Measurements from ENCODE around the gene WDR89. TPM values are rescaled to one million over a fixed set of nuclear protein-coding genes. Genes with fewer than 3 reads are reported as not detected.
"Not testable (repeated sequence)": the region's sequence is repeated elsewhere in the genome, so short reads cannot be mapped to it uniquely, and the experiment has no call there.

WDR89 gene
- 12.8 and 14.8 TPM in 2 replicates for total RNA-seq
- polyA plus RNA-seq (2012) = 3.9 TPM

- peak; percentile 100 for DNase-seq (ENCODE audit: low read depth)
These were observed at the start of gene WDR89 for GRCh38 chr14:63641473-63642228. Gene WDR89 (minus strand): TSS chr14:63641871. CDS start chr14:63599942, 41,929 bp downstream.

GRCh38 chr14:63689132-63689531 is 47.5 kb upstream of the WDR89 start:
- no peak for DNase-seq (ENCODE audit: low read depth)

- no peak for DNase-seq (ENCODE audit: low read depth)
These were observed 45.3 kb upstream of the WDR89 start for GRCh38 chr14:63686926-63687325.

DNA sequence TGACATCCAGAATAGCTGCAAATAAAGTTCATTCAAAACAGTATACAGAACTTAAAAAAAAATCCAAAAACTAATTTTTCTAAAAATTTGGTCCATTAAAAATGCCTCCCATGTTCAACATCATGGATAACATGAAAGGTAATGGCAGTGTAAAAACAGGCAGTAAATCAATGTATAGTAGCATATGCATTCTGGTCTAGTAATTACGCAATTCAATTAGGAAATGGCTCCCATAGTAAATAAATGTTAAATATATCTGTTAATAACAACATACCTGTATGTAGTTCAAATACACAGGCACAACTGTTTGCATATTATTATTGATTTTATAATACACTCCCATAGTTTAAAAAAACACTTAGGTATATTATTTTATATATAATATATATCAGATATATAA is 43.7 kb upstream of the WDR89 start:
- no peak for DNase-seq (ENCODE audit: low read depth)

GRCh38 chr14:63682727-63683593 is 41.3 kb upstream of the WDR89 start:
- DNase-seq (ENCODE audit: low read depth) = no peak

- DNase-seq (ENCODE audit: low read depth) = no peak
These were observed 36.9 kb upstream of the WDR89 start for GRCh38 chr14:63678536-63678935.

DNA sequence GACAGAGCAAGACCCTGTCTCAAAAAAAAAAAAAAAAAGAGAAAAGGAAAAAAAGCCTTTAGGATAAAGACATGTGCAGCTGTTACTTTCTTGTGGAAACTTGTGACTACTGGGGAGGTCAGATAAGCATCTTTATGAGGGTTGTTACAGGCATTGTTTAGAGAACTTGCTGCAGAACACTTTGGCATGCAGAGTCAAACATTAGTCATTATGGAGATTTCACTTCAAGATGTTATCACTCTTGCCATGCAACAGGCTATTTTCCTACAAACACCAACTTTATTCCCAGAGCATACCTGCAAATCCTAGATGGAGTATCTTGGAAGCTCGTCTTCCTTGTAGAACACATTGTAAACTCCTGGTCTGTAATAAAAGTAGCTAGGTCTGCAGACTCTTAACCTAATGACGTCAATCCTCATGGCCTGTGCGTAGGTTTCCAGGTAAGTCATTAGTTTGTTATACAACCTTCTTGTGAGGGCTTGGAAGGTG is 36.3 kb upstream of the WDR89 start:
- DNase-seq (ENCODE audit: low read depth) = peak; percentile 5

- no peak for DNase-seq (ENCODE audit: low read depth)
These were observed 34.9 kb upstream of the WDR89 start for GRCh38 chr14:63676615-63677014.

GRCh38 chr14:63673886-63674497 is 32.3 kb upstream of the WDR89 start:
- no peak for DNase-seq (ENCODE audit: low read depth)

GRCh38 chr14:63673255-63673654 is 31.6 kb upstream of the WDR89 start:
- DNase-seq (ENCODE audit: low read depth) = no peak

- DNase-seq (ENCODE audit: low read depth) = no peak
These were observed 30.9 kb upstream of the WDR89 start for GRCh38 chr14:63672417-63673180.

DNA sequence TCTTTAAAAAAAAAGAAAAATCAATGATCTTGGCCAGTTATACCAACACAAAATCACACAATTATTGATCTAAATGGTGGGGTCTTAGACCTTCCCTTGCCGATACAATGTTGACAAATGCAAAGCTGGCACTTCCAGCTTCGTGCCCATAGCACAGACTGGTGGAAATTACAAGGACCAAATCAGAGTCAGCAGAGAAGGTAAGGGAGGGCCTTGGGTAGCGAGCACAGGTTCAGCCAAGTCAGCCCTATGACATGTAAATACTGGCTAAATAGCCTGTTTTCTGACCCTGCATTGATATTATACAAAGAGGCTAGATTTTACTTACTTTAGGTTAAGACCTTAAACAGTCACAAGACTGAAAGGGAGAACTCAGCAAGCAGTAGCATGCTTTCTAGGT is 30.3 kb upstream of the WDR89 start:
- no peak for DNase-seq (ENCODE audit: low read depth)

GRCh38 chr14:63670692-63671091 is 29.0 kb upstream of the WDR89 start:
- DNase-seq (ENCODE audit: low read depth) = no peak

DNA sequence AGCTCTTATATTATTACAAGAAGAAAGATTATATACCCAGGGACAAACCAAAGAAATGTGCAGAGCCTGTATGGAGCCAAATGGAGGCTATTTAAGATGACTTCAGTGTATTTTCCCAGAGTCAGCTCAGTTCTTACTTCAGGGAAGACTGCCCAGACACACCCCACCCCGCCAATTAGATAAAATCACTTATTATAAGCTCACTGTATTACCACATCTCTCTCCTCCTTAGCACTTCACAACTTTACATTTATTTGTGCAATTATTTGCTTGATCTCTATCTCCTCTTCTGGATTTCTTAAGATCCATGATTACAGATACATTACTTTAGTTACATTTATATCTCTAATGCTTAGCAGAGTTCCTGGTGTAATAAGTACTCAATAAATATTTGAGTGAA is 24.7 kb upstream of the WDR89 start:
- DNase-seq (ENCODE audit: low read depth) = no peak

- DNase-seq (ENCODE audit: low read depth) = no peak
These were observed 22.0 kb upstream of the WDR89 start for GRCh38 chr14:63663428-63664341.

GRCh38 chr14:63662776-63663175 is 21.1 kb upstream of the WDR89 start:
- no peak for DNase-seq (ENCODE audit: low read depth)

DNA sequence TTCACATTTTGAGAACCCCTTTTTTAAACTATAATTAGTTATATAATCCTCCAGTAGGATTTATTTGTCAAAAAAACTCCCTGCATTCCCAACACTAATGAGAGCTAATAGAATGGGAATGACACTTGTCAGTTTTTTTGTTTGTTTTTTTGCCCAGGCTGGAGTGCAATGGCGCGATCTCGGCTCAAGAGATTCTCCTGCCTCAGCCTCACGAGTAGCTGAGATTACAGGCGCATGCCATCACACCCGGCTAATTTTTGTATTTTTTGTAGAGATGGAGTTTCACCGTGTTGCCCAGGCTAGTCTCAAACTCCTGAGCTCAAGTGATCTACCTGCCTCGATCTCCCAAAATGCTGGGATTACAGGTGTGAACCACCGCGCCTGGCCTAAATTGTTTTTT is 20.2 kb upstream of the WDR89 start:
- not testable (repeated sequence) for DNase-seq (ENCODE audit: low read depth)

DNA sequence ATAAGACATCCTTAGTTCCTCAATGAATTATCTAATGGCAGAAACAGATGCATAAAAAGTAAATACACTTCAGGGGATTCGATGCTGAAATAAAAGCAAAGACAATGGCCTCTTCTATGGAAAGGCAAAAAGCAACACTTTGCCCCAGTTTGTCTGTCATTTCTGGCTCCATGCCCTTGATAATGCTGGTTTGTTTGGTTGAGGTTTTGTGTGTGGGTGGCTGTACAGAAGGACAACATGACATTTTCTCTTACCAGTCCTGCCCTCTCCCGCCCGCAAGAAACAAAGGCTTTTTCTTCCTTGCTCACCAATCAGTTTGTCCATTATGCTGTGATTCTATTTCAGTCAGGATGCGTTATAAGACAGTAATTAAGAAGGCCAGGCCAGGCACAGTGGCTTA is 18.1 kb upstream of the WDR89 start:
- DNase-seq (ENCODE audit: low read depth) = no peak

DNA sequence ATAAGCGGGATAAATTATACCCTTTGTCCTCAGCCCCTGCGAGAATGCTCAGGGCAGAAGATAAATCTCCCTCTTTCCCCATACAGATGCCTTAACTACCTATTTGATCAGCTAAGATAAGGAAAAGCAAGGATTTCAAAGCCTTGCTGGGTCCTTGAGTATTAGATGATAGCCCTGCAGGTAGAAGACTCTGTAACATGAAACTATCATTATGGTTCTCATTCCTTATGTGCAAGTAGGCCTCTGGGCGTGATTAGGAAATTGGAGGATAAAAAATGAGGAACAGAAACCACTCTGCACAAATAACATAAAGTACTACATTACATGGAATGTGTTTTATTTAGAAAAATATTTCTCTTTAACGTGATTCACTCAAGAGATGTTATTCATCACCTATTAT is 14.5 kb upstream of the WDR89 start:
- no peak for DNase-seq (ENCODE audit: low read depth)

GRCh38 chr14:63654936-63655335 is 13.3 kb upstream of the WDR89 start:
- DNase-seq (ENCODE audit: low read depth) = no peak

Data from myocyte (in vitro differentiated cells).